HG03175 (cell line): ENCODE measurements around the gene SECISBP2.
"Not testable (repeated sequence)": the region's sequence is repeated elsewhere in the genome, so short reads cannot be mapped to it uniquely, and the experiment has no call there.

Source experiments
- ATAC-seq: cut with Tn5 transposase; IDR thresholded peaks from one replicate; pipeline ENCODE4 v1.9.1; 2021; ENCODE audit warnings: mild to moderate bottlenecking, moderate library complexity; ENCODE audit not compliant: unreplicated experiment

SECISBP2 gene

DNA sequence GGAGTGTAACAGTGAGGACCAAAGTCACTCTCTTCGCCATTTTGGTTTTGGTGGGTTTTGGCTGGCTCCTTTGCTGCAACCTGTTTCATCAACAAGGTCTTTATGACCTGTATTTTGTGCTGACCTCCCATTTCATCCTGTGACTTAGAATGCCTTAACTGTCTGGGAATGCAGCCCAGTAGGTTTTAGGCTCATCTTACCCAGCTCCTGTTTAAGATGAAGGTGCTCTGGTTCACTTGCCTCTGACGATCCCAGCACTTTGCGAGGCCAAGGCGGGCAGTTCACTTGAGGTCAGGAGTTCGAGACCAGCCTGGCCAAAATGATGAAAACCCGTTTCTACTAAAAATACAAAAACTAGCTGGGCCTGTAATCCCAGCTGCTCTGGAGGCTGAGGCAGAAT lies 9.1 kb upstream of the SECISBP2 start:
- no peak for ATAC-seq

DNA sequence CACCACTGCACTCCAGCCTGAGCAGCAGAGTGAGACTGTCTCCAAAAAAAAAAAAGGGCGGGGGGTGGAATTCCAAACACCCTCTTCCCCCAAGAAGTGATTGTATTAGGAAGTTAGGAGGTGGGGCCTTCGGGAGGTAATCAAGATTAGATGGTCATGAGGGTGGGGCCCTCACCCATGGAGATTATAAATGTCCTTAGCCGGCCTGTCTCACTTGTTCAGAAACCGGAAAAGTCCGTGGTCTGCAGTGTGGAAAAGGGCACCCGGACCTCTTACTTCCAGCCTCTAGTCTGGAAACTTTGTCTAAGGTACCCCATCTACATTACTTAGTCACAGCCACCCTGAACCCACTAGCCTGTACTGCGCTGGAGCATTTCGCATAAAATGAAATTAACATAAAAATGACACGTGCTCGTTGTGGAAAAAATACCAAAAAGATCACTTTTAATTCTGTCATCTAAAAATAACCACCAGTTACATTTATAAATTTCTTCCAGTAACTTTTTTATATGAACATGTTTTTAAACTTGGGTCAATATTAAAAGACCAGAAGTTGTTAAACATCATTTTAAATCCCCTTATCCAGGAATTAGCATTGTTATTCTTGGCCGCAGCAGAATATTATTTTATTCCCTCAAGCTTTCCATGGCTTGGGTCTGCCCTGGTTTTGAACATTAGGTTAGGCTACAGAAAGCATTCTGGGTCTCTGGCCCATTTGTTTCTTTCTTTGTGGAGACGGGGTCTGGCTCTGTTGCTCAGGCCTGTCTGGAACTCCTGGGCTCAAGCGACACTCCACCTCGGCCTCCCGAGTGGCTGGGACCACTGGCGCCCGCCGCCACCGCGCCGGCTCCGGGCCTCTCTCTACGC lies 8.5 kb upstream of the SECISBP2 start:
- no peak for ATAC-seq

DNA sequence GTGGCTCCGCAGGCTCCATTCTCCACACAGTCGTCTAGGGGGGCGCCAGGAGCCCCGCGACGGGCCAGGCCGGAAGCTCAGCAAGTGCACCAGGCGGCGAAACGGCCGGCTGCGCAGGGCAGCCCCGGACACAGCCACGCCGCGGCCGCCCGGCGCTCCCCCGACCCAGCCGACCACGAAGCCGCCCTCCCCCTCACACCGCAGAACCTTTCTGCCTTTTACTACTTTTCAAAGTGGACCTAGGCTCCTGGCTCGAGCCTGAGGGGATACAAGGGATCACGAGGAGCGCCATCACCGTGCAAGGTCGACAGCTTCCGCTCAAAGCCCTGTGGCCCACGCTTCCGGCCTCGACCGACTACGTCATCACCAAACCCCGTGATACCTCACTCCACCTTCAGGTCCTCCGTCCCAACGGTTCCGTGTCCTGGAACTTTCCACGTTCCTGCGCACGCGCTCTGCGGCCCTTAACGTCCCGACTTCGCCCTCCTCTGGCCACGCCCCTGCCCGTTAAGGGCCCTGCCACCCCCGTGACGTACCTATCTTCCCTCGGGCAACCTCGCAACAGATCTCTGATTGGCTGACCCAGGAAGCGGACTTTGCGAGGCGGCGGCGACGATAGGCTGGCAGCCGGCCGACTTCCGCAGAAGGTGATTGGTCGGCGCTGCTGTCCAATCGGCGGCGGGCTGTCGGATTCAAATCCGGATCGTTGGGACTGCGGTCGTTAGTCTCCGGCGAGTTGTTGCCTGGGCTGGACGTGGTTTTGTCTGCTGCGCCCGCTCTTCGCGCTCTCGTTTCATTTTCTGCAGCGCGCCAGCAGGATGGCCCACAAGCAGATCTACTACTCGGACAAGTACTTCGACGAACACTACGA lies 7.6 kb upstream of the SECISBP2 start, which contains the start of gene CKS2:
TSS of gene CKS2 (plus strand) at position 721 of the 871 bp plus-strand sequence. CDS start at position 819, 98 bp downstream.
- ATAC-seq, result peak; percentile 91

DNA sequence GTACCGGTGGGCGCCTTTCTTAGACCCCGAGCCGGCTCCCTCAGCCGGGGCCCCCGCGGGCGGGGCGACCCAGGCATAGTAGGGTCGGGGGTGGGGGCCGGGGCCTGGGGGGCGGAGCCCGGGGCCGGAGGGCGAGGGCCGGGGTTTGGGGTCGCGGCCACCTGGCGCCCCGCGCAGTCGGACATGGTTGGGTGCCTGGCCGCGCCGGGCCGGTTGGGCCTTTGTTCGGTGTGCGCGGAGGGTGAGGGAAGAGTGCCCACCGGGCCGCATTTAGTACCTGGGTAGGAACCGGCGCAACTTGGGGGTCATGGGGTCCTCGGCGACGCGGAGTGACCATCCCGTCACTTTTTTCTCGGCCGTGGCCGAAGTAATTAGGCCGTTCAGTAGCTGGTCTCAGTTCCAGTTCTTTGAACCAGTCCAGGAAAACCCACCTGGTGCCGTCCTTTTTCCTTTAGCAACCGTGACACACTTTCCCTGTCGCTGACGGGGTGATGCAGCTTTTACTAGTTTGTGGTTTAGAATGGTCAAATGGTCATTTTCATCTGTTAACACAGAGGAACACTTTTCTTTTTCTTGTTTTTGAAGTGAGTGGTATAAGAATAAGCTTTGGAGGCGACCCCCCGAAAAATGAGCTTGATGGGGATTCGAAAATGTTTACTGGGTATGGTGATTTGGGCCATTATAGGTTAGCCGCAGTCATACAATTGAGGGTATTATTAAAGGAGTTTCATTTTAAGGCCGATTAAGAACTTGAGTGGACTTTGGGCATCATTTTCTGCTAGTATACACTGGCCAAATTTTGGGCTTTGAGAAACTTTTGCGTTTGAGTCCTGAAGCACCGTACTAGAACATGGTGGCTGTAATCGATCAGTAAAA lies 6.7 kb upstream of the SECISBP2 start:
- ATAC-seq, result no peak

DNA sequence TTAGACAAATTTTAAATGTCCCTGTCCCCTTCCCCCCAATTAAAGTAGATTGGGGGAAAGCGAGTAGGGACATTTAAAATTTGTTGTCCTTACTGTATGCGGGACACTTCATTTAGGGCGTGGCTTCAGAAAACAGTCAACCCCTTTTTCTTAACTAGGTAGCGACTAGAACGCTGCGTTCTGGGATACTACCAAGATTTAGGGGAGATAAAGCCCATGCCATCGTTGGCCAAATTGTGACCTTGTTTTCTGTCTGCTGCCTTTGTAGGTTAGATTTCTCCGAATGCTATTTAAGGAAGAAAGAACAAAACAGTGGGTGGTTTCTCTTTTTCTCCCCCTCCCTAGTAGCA lies 6.1 kb upstream of the SECISBP2 start:
- no peak for ATAC-seq

DNA sequence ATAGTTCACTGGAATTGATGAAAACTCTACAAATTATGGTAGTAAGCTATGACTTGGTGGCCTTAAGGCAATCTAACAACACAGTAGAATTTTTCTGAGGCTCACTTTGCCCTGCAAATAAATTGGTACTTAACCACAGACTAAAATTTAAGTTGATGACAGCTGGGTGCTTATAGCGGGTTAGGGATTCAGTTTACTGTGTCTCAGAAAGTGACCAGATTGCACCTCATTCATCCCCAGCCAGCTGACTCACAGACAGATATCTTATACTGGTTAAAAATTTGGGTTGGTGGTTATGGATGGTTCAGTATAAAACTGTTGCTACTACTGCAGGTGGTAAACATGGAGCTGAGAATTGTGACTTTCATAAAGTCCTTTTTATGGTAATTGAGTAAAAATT lies 4.5 kb upstream of the SECISBP2 start:
- ATAC-seq, result no peak

DNA sequence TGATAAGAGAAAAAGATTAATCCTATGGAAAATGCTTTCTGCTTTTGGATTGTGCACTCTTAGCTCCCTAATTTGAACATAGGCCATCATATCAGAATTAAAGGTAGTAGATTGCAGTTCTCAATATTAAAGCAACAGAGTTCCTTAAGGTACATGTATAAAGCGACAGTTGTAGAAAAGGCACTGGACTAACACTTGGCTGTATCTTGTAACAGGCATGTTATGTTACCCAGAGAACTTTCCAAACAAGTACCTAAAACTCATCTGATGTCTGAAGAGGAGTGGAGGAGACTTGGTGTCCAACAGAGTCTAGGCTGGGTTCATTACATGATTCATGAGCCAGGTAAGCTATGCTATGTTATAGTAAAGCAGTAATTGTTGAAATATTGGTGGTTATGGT lies 3.3 kb upstream of the SECISBP2 start:
- ATAC-seq, result no peak

DNA sequence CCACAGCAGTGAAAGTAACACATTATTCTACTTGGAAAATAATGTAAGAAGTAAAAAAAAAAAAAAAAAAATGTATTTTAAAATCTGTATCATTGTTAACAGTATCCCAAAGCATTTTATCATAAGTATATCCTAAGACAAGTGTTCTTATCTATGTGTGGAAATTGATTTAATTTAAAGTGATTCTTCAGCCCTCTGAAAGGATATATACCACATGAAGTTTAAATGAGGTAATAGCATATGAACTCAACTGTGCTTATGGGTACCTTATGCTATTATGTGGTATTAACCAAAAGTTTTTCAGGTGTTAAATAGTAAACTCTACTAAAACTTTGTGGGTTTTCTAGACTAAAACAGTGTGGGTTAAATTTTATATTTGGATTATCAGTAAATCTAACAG lies 2.8 kb upstream of the SECISBP2 start:
- no peak for ATAC-seq

DNA sequence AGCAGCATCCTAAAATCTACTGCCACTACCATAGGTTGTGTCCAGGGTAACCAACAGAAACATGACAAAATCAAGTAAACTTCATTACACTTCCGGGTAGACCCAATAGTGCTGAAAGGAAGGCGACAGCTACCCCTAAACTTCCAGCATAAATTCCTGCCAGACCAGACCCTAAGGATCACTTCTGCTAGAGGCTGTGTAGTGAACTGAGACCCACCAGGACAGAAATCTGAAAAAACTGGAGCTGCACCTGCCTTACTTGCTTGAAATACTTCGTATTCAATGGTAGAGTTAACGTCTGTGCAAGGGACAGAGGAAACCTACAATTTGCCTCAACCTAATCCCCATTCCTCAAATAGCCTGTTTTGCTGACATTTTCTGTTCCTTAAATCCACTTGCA lies 1.0 kb upstream of the SECISBP2 start:
- no peak for ATAC-seq

DNA sequence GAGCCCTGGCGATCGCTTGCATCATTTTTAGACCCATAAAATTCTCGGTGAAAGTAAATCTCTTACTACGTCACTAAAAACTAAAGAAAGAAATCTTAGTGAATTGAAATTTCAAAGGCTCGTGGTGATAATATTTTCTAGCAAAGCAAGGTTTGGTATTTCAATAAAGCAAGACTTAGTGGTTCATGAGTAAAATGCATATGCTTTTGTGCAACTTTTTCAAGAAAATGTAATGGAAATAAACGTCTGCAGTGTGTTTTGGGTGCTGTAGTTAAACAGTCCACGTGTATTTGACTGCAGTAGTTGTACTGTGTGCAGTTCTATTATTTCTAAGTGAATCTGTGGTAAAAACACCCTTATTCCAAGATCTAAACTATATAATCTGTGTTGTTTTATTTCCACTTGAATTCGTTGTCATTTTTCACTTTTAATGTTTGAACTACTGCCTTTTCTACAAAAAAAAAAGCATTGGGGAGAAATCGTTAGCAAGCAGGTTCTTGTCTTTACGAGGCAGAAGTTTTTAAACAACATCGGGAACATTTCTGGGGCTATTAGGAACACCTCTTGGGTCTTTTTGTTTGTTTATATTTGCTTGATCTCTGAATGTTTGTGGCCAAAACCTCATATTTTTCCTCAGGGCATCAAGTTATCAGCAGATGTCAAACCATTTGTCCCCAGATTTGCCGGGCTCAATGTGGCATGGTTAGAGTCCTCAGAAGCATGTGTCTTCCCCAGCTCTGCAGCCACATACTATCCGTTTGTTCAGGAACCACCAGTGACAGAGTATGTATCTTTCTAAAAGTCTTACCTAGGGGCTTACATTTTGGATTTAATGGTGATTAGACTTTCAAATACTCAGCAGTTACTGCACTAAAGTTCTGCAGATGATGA lies 960 bp downstream of the SECISBP2 start:
- no peak for ATAC-seq

DNA sequence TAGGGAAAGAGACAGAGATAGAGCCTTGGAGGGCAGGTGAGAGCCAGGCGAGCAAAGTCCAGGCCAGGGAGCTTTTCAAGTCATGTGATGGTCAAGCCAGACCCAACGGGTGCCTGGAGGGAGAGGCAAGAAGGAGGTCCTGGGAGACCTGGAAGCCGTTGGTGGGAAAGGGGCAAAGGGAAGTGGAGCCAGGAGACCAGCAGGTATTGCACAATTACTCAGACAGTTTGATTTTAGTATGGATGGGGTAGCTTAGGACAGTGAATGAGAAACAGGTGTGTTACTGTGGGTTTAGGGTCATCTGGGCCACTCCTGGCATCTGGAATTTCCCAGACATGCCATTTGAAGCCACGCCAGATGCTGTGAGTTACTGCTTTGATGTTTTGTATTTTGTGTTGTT lies 5.1 kb downstream of the SECISBP2 start:
- no peak for ATAC-seq

DNA sequence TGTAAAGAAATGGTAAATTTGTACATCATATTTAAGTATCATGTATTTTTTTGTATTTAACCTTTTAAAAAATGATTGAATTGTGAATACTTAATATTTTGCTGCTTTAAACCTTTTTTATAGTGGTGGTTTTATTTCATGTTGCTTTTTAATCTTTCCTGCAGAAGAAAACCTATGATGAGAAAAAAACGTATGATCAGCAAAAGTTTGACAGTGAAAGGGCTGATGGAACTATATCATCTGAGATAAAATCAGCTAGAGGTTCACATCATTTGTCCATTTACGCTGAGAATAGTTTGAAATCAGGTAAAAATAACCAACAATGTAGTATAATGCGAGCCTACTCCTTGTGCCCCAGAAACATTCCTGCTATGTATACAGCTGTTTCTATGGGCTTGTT lies 7.4 kb downstream of the SECISBP2 start:
- no peak for ATAC-seq

DNA sequence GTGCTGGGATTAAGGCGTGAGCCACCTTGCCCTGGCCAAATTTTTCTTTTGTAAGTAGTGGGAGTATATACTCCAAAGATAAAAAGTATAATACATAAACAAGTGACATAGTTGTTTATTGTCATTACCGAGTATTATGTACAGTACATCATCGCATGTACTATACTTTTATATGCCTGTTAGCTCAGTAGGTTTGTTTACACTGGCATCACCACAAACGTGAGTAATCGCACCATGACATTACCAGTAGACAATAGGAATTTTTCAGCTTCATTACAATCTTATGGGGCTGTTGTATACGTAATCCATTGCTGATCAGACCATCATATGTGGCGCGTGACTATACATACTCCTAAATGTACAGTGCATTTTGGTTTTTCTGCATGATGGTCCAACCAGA lies 9.8 kb downstream of the SECISBP2 start:
- no peak for ATAC-seq

DNA sequence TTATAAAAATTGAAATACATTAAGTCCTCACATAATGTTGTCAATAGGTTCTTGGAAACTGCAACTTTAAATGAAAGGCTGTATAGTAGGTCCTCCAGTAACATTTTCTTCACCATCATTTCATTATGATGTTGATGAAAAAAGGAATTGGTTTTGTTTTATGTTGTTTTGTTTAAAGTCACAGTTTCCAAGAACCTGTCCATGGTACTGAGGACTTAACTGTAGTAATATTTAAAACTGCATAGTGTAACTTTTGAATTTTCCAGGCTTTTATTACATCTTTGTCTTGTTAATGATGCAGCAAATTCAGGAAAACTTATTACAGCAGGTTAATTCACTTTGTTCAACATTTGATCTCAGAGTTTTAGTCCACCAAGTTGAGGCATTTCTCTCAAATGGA lies 11.6 kb downstream of the SECISBP2 start:
- no peak for ATAC-seq

DNA sequence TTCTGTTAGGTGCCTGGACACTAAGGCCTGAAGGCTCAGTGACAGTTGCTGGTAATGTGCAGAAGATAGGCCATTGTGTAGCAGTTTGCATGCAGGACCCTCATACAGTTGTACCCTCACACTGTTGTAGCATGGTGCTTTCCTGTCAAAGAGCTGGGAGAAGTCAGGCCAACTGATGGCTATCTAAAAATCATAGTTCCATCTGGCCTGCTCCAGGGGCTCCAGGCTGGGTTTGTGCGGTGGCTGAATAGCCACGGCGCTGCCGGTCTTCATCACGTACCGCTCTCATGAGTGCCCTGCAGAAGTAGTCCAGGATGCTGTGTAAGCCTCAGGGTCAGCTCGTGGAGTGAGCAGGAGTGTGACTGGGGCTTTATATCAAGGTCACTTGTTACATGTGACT lies 12.2 kb downstream of the SECISBP2 start:
- ATAC-seq, result no peak

DNA sequence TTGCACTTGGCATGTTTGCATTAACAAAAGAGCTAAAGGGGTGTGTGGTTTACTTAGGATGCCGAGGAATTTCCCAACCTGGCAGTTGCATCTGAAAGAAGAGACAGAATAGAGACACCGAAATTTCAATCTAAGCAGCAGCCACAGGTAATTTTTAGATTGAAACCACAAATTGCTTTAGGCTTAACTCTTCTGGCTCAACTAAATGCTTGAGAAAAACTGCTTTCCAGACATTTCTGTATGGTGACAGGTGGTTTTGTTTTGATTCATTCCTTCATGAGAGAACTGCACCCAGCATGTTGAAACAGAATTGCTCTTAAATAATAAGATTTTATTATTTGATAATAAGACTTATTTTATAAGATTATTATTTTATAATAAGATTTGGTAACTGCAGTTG lies 21.5 kb downstream of the SECISBP2 start:
- ATAC-seq, result no peak

DNA sequence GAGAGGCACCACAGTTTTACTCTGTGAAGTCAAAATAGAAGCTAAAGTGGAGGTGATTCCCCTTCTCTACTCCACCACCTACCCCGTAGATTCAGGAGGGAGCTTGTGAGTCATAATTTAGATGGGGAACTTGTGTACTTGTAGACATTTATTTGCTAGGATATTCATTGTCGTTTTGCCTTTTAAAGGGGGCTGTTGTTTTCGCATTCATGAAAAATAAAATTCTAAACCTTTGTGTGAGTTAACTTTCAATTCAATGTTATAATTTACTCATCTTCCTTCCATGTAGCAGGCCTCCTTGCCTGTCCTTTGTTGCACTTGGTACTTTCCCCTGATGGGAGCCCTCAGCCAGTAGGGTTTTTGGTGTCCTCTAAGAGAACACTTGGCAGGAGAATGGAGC lies 22.0 kb downstream of the SECISBP2 start:
- ATAC-seq, result no peak

DNA sequence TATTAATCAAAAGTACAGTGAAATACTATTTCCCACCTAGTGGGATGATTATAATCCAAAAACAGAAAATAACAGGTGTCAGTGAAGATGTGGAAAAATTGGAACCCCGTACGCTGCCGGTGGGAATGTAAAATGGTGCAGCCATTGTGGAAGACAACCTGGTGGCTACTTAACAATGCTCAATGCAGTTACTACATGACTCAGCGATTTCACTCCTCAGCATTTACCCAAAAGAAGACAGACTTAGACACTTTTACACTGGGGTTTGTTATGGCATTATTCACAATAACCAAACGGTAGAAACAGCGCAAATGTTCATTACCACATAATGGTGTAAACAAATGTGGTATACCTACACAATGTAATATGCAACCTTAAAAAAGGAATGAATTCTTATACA lies 23.9 kb downstream of the SECISBP2 start:
- no peak for ATAC-seq

DNA sequence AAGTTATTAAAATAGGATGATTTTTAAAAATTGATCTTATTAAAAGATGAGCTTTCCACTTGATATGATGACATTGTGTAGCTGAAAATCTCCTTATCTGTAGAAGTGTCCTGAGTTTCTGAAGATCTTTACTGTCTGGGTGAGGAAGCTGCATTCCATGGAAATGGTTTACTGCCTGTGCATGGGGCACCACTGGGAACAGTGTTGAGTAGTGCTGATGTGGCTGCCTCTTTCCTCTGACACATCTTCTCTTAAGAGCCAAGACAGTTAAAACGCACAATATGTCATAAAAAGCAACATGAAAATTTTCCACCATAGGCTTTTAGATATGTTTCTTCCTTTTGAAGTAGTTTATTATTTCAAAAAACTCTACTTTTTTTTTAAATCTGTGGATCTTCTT lies 24.6 kb downstream of the SECISBP2 start:
- ATAC-seq, result no peak

DNA sequence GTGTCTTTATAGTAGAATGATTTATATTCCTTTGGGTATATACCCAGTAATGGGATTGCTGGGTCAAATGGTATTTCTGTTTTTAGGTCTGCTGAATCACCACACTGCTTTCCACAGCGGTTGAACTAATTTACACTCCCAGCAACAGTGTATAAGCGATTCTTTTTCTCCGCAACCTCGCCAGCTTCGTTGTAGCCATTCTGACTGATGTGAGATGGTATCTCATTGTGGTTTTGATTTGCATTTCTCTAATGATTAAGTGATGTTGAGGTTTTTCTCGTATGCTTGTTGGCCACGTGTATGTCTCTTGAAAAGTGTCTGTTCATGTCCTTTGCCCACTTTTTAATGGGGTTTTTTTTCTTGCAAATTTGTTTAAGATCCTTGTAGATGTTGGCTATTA lies 25.5 kb downstream of the SECISBP2 start:
- ATAC-seq, result not testable (repeated sequence)
